GM21717 (cell line): Measurements from ENCODE around the gene NOX5.

ENCODE experiments used
- ATAC-seq: cut with Tn5 transposase; IDR thresholded peaks from one replicate; pipeline ENCODE4 v1.9.1; 2021; ENCODE audit warnings: mild to moderate bottlenecking, moderate library complexity; ENCODE audit not compliant: unreplicated experiment

NOX5 gene

GRCh38 chr15:69096626-69097025 is 82.1 kb downstream of the NOX5 start:
- ATAC-seq: no peak

GRCh38 chr15:69098771-69099170 is 84.3 kb downstream of the NOX5 start:
- no peak for ATAC-seq

GRCh38 chr15:69099941-69100340 is 85.4 kb downstream of the NOX5 start:
- no peak for ATAC-seq

- no peak for ATAC-seq
Observed at GRCh38 chr15:69100821-69101220, 86.3 kb downstream of the NOX5 start.

- no peak for ATAC-seq
Observed at GRCh38 chr15:69104050-69104750, 89.7 kb downstream of the NOX5 start.

- ATAC-seq: no peak
Observed at GRCh38 chr15:69105451-69105985, 91.0 kb downstream of the NOX5 start.

GRCh38 chr15:69107025-69107620 is 92.6 kb downstream of the NOX5 start:
- no peak for ATAC-seq
